ENCODE measurements around the gene C1GALT1.
"Not testable (repeated sequence)": the region's sequence is repeated elsewhere in the genome, so short reads cannot be mapped to it uniquely, and the experiment has no call there.

Gene C1GALT1

GRCh38 chr7:7173956-7174632, 8.2 kb upstream of the C1GALT1 start:
- no peak for DNase-seq

- DNase-seq = no peak
These were observed 7.2 kb upstream of the C1GALT1 start for GRCh38 chr7:7175075-7175695.

- no peak for DNase-seq
These were observed 5.8 kb upstream of the C1GALT1 start for GRCh38 chr7:7176406-7177043.

- DNase-seq = no peak
These were observed 5.3 kb upstream of the C1GALT1 start for GRCh38 chr7:7177044-7177517.

- DNase-seq = no peak
These were observed 4.3 kb upstream of the C1GALT1 start for GRCh38 chr7:7178081-7178480.

GRCh38 chr7:7178906-7179305, 3.4 kb upstream of the C1GALT1 start:
- no peak for DNase-seq

GRCh38 chr7:7180725-7181449, 1.5 kb upstream of the C1GALT1 start:
- no peak for DNase-seq

GRCh38 chr7:7181519-7182155, 707 bp upstream of the C1GALT1 start:
- DNase-seq = peak; percentile 29 to 38

GRCh38 chr7:7183061-7183837, 905 bp downstream of the C1GALT1 start:
- peak in 1 of 2 experiments; percentile 6 for DNase-seq

- no peak for DNase-seq
These were observed 1.6 kb downstream of the C1GALT1 start for GRCh38 chr7:7183838-7184463.

- DNase-seq = no peak
These were observed 3.1 kb downstream of the C1GALT1 start for GRCh38 chr7:7185371-7185989.

GRCh38 chr7:7188091-7188490, 5.7 kb downstream of the C1GALT1 start:
- no peak for DNase-seq

GRCh38 chr7:7188742-7189141, 6.4 kb downstream of the C1GALT1 start:
- DNase-seq = no peak

GRCh38 chr7:7190142-7190541, 7.8 kb downstream of the C1GALT1 start:
- no peak for DNase-seq

- no peak for DNase-seq
These were observed 8.8 kb downstream of the C1GALT1 start for GRCh38 chr7:7191137-7191536.

- not testable (repeated sequence) for DNase-seq
These were observed 10.7 kb downstream of the C1GALT1 start for GRCh38 chr7:7192798-7193788.

- DNase-seq = not testable (repeated sequence)
These were observed 17.2 kb downstream of the C1GALT1 start for GRCh38 chr7:7199592-7199991.

- not testable (repeated sequence) for DNase-seq
These were observed 17.9 kb downstream of the C1GALT1 start for GRCh38 chr7:7200255-7200654.

- DNase-seq = peak; percentile 7 to 29
These were observed 19.4 kb downstream of the C1GALT1 start for GRCh38 chr7:7201578-7202374.

Measured in activated CD4-positive, alpha-beta T cell treated with anti-CD3 and anti-CD28 coated beads, Interleukin-2, amount 50 U/mL, for 4 hours (primary cell).